Fibroblast of mammary gland (primary cell): Measurements from ENCODE around the gene RPH3AL.

Experiments used
- DNase-seq: peaks from one replicate; pipeline ENCODE4 v3.0.0-alpha.2; 2010; ENCODE audit warnings: low read depth
- H3K4me3 ChIP-seq: 2 replicates; pipeline ENCODE4 v1.5.1; 2011; ENCODE audit warnings: low read depth, mild to moderate bottlenecking, low read length, moderate library complexity; ENCODE audit not compliant: control insufficient read depth
- TF ChIP-seq, protein P1 (sequence below): conservative IDR thresholded peaks from 2 replicates; pipeline ENCODE4 v1.5.1; 2011; ENCODE audit warnings: low read depth, low read length, inconsistent platforms; ENCODE audit not compliant: control insufficient read depth, insufficient read depth

RPH3AL gene

GRCh38 chr17:329784-330420, 22.7 kb downstream of the RPH3AL start:
- TF ChIP-seq, protein P1, sequence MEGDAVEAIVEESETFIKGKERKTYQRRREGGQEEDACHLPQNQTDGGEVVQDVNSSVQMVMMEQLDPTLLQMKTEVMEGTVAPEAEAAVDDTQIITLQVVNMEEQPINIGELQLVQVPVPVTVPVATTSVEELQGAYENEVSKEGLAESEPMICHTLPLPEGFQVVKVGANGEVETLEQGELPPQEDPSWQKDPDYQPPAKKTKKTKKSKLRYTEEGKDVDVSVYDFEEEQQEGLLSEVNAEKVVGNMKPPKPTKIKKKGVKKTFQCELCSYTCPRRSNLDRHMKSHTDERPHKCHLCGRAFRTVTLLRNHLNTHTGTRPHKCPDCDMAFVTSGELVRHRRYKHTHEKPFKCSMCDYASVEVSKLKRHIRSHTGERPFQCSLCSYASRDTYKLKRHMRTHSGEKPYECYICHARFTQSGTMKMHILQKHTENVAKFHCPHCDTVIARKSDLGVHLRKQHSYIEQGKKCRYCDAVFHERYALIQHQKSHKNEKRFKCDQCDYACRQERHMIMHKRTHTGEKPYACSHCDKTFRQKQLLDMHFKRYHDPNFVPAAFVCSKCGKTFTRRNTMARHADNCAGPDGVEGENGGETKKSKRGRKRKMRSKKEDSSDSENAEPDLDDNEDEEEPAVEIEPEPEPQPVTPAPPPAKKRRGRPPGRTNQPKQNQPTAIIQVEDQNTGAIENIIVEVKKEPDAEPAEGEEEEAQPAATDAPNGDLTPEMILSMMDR: no peak
- DNase-seq: no peak
- H3K4me3 ChIP-seq: no peak overlapping the region

DNA sequence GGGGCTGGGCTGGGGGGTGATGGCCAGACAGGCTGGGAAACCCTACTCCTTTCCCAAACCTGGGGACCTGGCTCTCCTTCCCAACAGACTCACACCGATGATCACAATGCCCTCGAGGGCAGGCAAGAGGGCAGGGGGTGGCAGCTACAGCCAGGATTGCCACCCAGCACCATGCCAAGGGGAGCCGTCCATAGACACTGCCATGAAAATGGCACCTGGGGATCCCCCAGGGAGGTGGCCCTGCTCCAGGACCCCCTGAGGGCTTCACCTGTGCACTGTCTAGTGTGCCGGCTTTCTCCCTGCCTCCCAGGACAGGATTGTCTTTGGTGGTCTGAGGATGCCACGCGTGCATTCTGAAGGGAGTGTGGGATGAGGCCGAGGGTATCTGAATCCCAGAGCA, 24.6 kb downstream of the RPH3AL start:
- DNase-seq: no peak
- TF ChIP-seq, protein P1: no peak
- H3K4me3 ChIP-seq: no peak overlapping the region

DNA sequence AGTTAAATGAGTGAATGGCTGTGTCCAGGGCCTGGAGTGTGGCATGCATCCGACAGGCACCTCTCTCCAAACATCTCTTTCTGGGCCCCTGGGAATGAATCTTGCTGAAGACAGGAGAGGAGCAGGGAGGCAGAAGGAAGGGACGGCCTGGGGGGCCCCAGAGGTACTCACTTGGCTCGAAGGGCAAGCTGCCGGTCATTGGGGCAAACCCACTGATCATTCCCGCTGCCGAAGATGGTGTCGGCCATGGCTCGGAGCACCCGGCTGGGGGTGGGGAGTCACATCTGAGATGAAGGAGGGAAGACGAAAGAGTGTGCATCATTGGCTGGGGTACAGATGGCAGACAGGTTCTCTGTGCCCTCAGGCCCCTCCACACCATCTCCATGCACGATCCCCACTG, 25.3 kb downstream of the RPH3AL start:
- H3K4me3 ChIP-seq: no peak overlapping the region
- TF ChIP-seq, protein P1: no peak
- DNase-seq: no peak

DNA sequence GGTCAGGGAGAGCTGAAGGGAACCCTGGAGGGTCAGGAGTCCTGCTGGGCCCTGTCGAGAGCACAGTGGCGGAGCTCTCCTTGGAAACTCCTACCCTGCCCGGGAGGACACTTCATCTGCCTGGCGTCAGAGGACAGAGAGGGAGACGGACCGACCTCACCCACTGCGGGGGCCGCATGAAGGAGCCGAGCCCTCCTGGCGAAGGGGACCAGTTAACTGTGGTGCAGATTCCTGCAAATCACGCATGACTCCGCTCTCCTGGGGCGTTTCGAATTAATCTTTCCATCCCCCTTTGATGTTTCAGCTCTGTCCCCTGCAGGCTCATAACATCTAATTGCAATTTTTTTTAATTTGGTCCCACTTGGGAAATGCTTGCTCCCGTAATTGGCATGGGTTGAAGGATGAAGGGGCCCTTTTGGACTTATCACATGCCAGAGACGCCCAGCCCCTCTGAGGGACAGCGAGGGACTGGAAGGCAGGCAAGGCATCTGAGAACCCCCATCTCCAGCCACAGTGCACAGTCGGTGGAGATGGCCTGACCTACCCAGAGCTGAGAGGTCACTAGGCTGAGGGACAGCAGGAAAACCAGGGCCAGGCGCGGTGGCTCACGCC, 26.5 kb downstream of the RPH3AL start:
- no peak for DNase-seq
- no peak overlapping the region for H3K4me3 ChIP-seq
- TF ChIP-seq, protein P1: no peak

DNA sequence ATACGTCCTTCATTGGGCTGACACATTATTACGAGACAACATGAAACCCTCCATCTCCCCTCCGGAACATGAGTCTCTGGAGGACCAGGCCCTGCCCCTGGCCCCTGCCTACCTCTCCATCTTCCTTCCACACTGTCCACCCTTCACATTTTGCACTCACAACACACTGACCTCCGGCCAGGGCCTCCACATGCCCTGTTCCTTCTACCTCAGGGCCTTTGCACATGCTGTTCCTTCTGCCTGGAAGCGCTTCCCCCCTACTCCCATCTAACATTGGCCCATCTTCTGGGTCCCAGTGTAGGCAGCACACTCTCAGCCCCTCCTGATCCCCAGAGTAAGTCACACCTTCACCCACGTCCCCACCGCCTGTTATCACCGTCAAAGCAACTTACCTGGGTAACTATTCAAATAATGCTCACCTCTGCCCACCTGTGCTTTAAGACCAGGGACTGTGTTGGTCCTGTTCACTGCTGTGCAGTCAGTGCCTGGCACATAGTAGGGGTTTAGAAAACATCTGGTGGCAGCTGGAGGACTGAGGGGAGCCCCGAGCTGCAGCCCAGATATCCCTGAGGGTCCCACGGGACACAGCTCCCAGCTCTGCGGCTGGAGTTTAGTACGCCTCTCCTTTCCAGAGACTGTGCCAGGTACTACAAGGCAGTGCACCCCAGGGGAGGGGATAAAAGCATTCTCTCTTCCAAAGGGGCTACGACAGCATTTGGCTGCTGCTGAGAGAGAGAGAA, 27.2 kb downstream of the RPH3AL start:
- TF ChIP-seq, protein P1: no peak
- no peak overlapping the region for H3K4me3 ChIP-seq
- DNase-seq: no peak

DNA sequence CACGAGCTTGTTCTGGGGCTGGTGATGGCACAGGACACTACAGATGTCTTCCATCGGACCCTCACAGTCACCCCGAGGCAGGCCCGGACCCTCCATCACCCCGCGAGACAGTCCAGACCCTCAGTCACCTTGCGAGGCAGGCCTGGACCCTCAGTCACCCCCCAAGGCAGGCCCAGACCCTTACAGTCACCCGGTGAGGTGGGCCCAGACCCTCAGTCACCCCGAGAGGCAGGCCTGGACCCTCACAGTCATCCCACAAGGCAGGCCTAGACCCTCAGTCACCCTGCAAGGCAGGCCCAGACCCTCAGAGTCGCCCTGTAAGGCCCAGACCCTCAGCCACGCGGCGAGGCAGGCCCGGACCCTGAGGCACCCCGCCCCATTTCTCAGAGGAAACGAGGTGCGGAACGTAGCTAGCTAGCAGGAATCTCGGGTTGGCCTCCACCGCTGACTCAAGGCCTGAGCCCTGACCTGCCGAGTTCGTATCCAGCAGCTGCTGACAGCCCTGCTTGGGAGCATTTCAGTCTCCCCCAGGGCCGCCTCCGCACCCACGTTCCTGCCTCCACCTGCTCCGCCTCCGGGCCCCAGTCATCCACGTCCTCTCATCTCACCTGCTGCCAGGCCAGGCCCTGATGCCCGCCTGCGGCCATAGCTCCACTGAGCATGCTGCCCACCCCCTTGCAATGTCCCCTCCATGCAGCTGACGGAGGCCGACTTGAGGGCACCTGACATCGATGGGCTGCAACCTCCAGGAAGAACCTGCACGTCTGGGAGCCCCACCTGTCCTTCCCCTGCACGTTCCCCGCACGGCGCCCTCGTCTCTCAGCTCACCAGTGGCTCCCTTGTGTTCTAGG, 28.7 kb downstream of the RPH3AL start:
- TF ChIP-seq, protein P1: no peak
- DNase-seq: no peak
- no peak overlapping the region for H3K4me3 ChIP-seq
